MM.1S (cell line): ENCODE data around the gene SLC48A1.

Experiments
- EZH2phosphoT487 ChIP-seq: fragments of 300-600 bp; sonication (generic); IDR thresholded peaks from 2 replicates; pipeline ENCODE4 v1.6.1; 2018; ENCODE audit warnings: antibody characterized with exemption, low read length
- TF ChIP-seq, protein P1 (sequence below): fragments of 300-600 bp; sonication (generic); IDR thresholded peaks from 2 replicates; pipeline ENCODE4 v1.5.1; 2016; ENCODE audit warnings: antibody characterized with exemption, low read length, mixed read lengths

DNA sequence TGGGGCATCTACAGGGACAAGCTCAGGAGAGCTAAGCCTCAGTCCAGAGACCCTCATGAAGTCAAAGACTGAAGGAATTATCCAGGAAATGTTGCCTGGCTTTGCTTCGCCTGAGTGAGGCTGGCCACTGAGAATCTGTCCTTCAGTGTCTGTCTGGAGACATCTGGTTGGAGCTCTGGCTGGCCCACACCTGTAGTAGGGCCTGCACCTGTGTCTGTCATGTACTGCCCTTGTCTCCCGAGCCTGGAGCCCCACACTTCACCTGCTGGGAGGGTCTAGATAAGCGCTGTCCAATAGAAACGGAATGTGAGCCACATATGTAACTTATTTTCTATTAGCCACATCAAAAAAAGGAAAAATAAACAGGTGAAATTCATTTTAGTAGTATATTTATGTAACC is 56.5 kb downstream of the SLC48A1 start:
- TF ChIP-seq, protein P1, sequence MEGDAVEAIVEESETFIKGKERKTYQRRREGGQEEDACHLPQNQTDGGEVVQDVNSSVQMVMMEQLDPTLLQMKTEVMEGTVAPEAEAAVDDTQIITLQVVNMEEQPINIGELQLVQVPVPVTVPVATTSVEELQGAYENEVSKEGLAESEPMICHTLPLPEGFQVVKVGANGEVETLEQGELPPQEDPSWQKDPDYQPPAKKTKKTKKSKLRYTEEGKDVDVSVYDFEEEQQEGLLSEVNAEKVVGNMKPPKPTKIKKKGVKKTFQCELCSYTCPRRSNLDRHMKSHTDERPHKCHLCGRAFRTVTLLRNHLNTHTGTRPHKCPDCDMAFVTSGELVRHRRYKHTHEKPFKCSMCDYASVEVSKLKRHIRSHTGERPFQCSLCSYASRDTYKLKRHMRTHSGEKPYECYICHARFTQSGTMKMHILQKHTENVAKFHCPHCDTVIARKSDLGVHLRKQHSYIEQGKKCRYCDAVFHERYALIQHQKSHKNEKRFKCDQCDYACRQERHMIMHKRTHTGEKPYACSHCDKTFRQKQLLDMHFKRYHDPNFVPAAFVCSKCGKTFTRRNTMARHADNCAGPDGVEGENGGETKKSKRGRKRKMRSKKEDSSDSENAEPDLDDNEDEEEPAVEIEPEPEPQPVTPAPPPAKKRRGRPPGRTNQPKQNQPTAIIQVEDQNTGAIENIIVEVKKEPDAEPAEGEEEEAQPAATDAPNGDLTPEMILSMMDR: no peak
- no peak for TF ChIP-seq EZH2phosphoT487
